Measurements from ENCODE around the gene NOL7.

The NOL7 gene

GRCh38 chr6:13653296-13653695 is 38.2 kb downstream of the NOL7 start:
- no peaks in the 10 kb centered on the region for H3K36me3 ChIP-seq
- H3K4me3 ChIP-seq (ENCODE audit: low read depth in 1 of 2, low read length in 1 of 2) = no peak overlapping the region
- H3K9me3 ChIP-seq = no peaks in the 10 kb centered on the region
- no peak for TF ChIP-seq CTCF (IDR thresholded peaks at IDR 0.05)
- H3K27me3 ChIP-seq = no peaks in the 10 kb centered on the region
- H3K4me1 ChIP-seq (ENCODE audit: control insufficient read depth in 1 of 2, insufficient read depth in 1 of 2, low read depth in 1 of 2, low read length in 1 of 2) = peaks cover under 1 to 5% of the 10 kb centered on the region in 2 experiments
- no peak overlapping the region for H3K27ac ChIP-seq

GRCh38 chr6:13654496-13654895 is 39.4 kb downstream of the NOL7 start:
- H3K27ac ChIP-seq = no peak overlapping the region
- H3K36me3 ChIP-seq = no peaks in the 10 kb centered on the region
- no peak for TF ChIP-seq CTCF (IDR thresholded peaks at IDR 0.05)
- no peak overlapping the region for H3K4me3 ChIP-seq (ENCODE audit: low read depth in 1 of 2, low read length in 1 of 2)
- H3K4me1 ChIP-seq (ENCODE audit: control insufficient read depth in 1 of 2, insufficient read depth in 1 of 2, low read depth in 1 of 2, low read length in 1 of 2) = peaks cover 0 to 4% of the 10 kb centered on the region in 2 experiments
- H3K9me3 ChIP-seq = no peaks in the 10 kb centered on the region
- H3K27me3 ChIP-seq = no peaks in the 10 kb centered on the region

GRCh38 chr6:13655700-13656099 is 40.6 kb downstream of the NOL7 start:
- H3K27me3 ChIP-seq = no peaks in the 10 kb centered on the region
- peaks cover 6 to 8% of the 10 kb centered on the region in 2 experiments for H3K4me1 ChIP-seq (ENCODE audit: control insufficient read depth in 1 of 2, insufficient read depth in 1 of 2, low read depth in 1 of 2, low read length in 1 of 2)
- H3K4me3 ChIP-seq (ENCODE audit: low read depth in 1 of 2, low read length in 1 of 2) = no peak overlapping the region
- no peak for TF ChIP-seq CTCF (IDR thresholded peaks at IDR 0.05)
- H3K27ac ChIP-seq = no peak overlapping the region
- H3K36me3 ChIP-seq = no peaks in the 10 kb centered on the region
- H3K9me3 ChIP-seq = no peaks in the 10 kb centered on the region

- no peak overlapping the region for H3K4me3 ChIP-seq (ENCODE audit: low read depth in 1 of 2, low read length in 1 of 2)
- no peak for TF ChIP-seq CTCF (IDR thresholded peaks at IDR 0.05)
- no peaks in the 10 kb centered on the region for H3K27me3 ChIP-seq
- no peaks in the 10 kb centered on the region for H3K9me3 ChIP-seq
- H3K36me3 ChIP-seq = no peaks in the 10 kb centered on the region
- peaks cover 40 to 54% of the 10 kb centered on the region in 2 experiments for H3K4me1 ChIP-seq (ENCODE audit: control insufficient read depth in 1 of 2, insufficient read depth in 1 of 2, low read depth in 1 of 2, low read length in 1 of 2)
- no peak overlapping the region for H3K27ac ChIP-seq
Measured at GRCh38 chr6:13660273-13660672, 45.1 kb downstream of the NOL7 start.

- TF ChIP-seq CTCF (IDR thresholded peaks at IDR 0.05) = no peak
- no peaks in the 10 kb centered on the region for H3K36me3 ChIP-seq
- no peak overlapping the region for H3K27ac ChIP-seq
- H3K27me3 ChIP-seq = no peaks in the 10 kb centered on the region
- peaks cover 46 to 60% of the 10 kb centered on the region in 2 experiments for H3K4me1 ChIP-seq (ENCODE audit: control insufficient read depth in 1 of 2, insufficient read depth in 1 of 2, low read depth in 1 of 2, low read length in 1 of 2)
- no peak overlapping the region for H3K4me3 ChIP-seq (ENCODE audit: low read depth in 1 of 2, low read length in 1 of 2)
- no peaks in the 10 kb centered on the region for H3K9me3 ChIP-seq
Measured at GRCh38 chr6:13660893-13661292, 45.8 kb downstream of the NOL7 start.

- Histone ChIP-seq H3K4me1 (ENCODE audit: control insufficient read depth in 1 of 2, insufficient read depth in 1 of 2, low read depth in 1 of 2, low read length in 1 of 2) (peaks cover 53 to 68% of the 10 kb centered on the region in 2 experiments), H3K36me3 (no peaks in the 10 kb centered on the region), H3K27ac (no peak overlapping the region), H3K27me3 (no peaks in the 10 kb centered on the region), H3K9me3 (no peaks in the 10 kb centered on the region), H3K4me3 (ENCODE audit: low read depth in 1 of 2, low read length in 1 of 2) (no peak overlapping the region)
- no peak for TF ChIP-seq CTCF (IDR thresholded peaks at IDR 0.05)
Measured at GRCh38 chr6:13661647-13662046, 46.5 kb downstream of the NOL7 start.

Data from neutrophil (primary cell).